PFSK-1 (cell line): ENCODE data around the gene ID3.

Experiments
- FOXP2 ChIP-seq: optimal IDR thresholded peaks from 2 replicates; pipeline ENCODE3; 2011; ENCODE audit warnings: borderline replicate concordance, control low read depth, inconsistent platforms; ENCODE audit not compliant: insufficient read depth; ENCODE audit errors: extremely low read length, extremely low read depth
- POLR2AphosphoS5 ChIP-seq: IDR thresholded peaks from 2 replicates; pipeline ENCODE4 v1.6.1; 2012; ENCODE audit warnings: low read depth, mild to moderate bottlenecking, control low read depth, low read length, moderate library complexity
- SIN3A ChIP-seq: IDR thresholded peaks from 2 replicates; pipeline ENCODE4 v1.6.1; 2012; ENCODE audit warnings: mild to moderate bottlenecking, low read length, moderate library complexity, borderline replicate concordance; ENCODE audit not compliant: insufficient read depth
- TAF1 ChIP-seq: IDR thresholded peaks from 2 replicates; pipeline ENCODE4 v1.6.1; 2012; ENCODE audit warnings: low read length, control low read depth, borderline replicate concordance; ENCODE audit not compliant: insufficient read depth
- TF ChIP-seq, protein P1 (sequence below), 2 experiments: IDR thresholded peaks; 2 replicates each; pipeline versions ENCODE4 v1.6.1 to v1.8.0; 2011 to 2012; ENCODE audit warnings: low read depth in 2 of 2, low read length in 2 of 2, control low read depth in 1 of 2, inconsistent platforms in 1 of 2, mild to moderate bottlenecking in 1 of 2, moderate library complexity in 1 of 2; ENCODE audit not compliant: insufficient read depth in 1 of 2

DNA sequence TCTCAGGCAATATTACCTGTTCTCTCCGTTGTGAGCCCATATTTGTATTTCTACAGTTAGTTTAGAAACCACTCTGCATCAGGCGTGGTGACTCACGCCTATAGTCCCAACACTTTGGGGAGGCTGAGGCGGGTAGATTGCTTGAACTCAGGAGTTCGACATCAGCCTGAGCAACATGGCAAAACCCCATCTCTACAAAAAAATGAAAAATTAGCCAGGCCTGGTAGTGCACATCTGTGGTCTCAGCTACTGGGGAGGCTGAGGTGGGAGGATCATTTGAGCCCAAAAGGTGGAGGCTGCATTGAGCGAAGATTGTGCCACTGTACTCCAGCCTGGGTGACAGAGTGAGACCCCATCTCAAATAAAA, 19.7 kb upstream of the ID3 start:
- no peak for TF ChIP-seq TAF1
- TF ChIP-seq POLR2AphosphoS5, result no peak
- no peak for TF ChIP-seq SIN3A
- TF ChIP-seq, protein P1, sequence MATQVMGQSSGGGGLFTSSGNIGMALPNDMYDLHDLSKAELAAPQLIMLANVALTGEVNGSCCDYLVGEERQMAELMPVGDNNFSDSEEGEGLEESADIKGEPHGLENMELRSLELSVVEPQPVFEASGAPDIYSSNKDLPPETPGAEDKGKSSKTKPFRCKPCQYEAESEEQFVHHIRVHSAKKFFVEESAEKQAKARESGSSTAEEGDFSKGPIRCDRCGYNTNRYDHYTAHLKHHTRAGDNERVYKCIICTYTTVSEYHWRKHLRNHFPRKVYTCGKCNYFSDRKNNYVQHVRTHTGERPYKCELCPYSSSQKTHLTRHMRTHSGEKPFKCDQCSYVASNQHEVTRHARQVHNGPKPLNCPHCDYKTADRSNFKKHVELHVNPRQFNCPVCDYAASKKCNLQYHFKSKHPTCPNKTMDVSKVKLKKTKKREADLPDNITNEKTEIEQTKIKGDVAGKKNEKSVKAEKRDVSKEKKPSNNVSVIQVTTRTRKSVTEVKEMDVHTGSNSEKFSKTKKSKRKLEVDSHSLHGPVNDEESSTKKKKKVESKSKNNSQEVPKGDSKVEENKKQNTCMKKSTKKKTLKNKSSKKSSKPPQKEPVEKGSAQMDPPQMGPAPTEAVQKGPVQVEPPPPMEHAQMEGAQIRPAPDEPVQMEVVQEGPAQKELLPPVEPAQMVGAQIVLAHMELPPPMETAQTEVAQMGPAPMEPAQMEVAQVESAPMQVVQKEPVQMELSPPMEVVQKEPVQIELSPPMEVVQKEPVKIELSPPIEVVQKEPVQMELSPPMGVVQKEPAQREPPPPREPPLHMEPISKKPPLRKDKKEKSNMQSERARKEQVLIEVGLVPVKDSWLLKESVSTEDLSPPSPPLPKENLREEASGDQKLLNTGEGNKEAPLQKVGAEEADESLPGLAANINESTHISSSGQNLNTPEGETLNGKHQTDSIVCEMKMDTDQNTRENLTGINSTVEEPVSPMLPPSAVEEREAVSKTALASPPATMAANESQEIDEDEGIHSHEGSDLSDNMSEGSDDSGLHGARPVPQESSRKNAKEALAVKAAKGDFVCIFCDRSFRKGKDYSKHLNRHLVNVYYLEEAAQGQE (IDR thresholded peaks at IDR 0.05; ENCODE audit: insufficient read depth in 1 of 2, low read depth in 2 of 2, low read length in 2 of 2), result no peak
- no peak for TF ChIP-seq FOXP2
